Activated CD8-positive, alpha-beta memory T cell treated with anti-CD3 and anti-CD28 coated beads, Interleukin-2, amount 50 U/mL, for 24 hours (primary cell): ENCODE results near the gene ADCY10.
"Not testable (repeated sequence)": the region's sequence is repeated elsewhere in the genome, so short reads cannot be mapped to it uniquely, and the experiment has no call there.

Experiments
- DNase-seq: peaks from one replicate; pipeline ENCODE4 v3.0.0-alpha.2; 2020; ENCODE audit errors: extremely low read depth

The ADCY10 gene

GRCh38 chr1:167913895-167914496 is at the start of gene ADCY10:
TSS of gene ADCY10 (minus strand) at chr1:167914134. CDS start at chr1:167905140, 8,994 bp downstream.
- no peak for DNase-seq

- no peak for DNase-seq
Measured at GRCh38 chr1:167957710-167958109, 43.8 kb upstream of the ADCY10 start.

- no peak for DNase-seq
Measured at GRCh38 chr1:167955915-167956314, 42.0 kb upstream of the ADCY10 start.

- DNase-seq = no peak
Measured at GRCh38 chr1:167950569-167950968, 36.6 kb upstream of the ADCY10 start.

GRCh38 chr1:167949785-167950184 is 35.9 kb upstream of the ADCY10 start:
- no peak for DNase-seq

GRCh38 chr1:167947733-167948132 is 33.8 kb upstream of the ADCY10 start:
- no peak for DNase-seq

- DNase-seq = no peak
Measured at GRCh38 chr1:167943541-167943940, 29.6 kb upstream of the ADCY10 start.

- DNase-seq = no peak
Measured at GRCh38 chr1:167940264-167940663, 26.3 kb upstream of the ADCY10 start.

- no peak for DNase-seq
Measured at GRCh38 chr1:167938080-167938636, 24.2 kb upstream of the ADCY10 start.

- DNase-seq = no peak
Measured at GRCh38 chr1:167937709-167938010, 23.7 kb upstream of the ADCY10 start.

- DNase-seq = peak; percentile 25
Measured at GRCh38 chr1:167936930-167937708, 23.2 kb upstream of the ADCY10 start, which contains the start of gene MPC2. TSS of gene MPC2 (minus strand) at chr1:167937072. CDS start at chr1:167935841, 1,231 bp downstream.

- DNase-seq = peak; percentile 83
Measured at GRCh38 chr1:167936068-167936929, 22.4 kb upstream of the ADCY10 start, which contains the start of gene DCAF6. TSS of gene DCAF6 (plus strand) at chr1:167936683. CDS start at chr1:167936912, 229 bp downstream.

GRCh38 chr1:167935216-167936067 is 21.5 kb upstream of the ADCY10 start:
- peak; percentile 9 for DNase-seq

- DNase-seq = no peak
Measured at GRCh38 chr1:167934426-167935215, 20.7 kb upstream of the ADCY10 start.

GRCh38 chr1:167933788-167934187 is 19.9 kb upstream of the ADCY10 start:
- no peak for DNase-seq

- DNase-seq = no peak
Measured at GRCh38 chr1:167929725-167930124, 15.8 kb upstream of the ADCY10 start.

- DNase-seq = not testable (repeated sequence)
Measured at GRCh38 chr1:167928919-167929318, 15.0 kb upstream of the ADCY10 start.

- no peak for DNase-seq
Measured at GRCh38 chr1:167928457-167928852, 14.5 kb upstream of the ADCY10 start.

- DNase-seq = no peak
Measured at GRCh38 chr1:167927046-167927754, 13.3 kb upstream of the ADCY10 start.
